WTC11 (cell line): Measurements from ENCODE around the gene SEC24B. TPM values are rescaled to one million over a fixed set of nuclear protein-coding genes. Genes with fewer than 3 reads are reported as not detected.

ENCODE experiments used
- ATAC-seq: fragments of 200-7000 bp; cut with Tn5 transposase; 2 replicates; pipeline ENCODE4 v1.10.0; 2021; ENCODE audit warnings: mild to moderate bottlenecking, moderate library complexity
- CTCF ChIA-PET: fragments of 300-600 bp; sonication (Branson Sonifier 250); formaldehyde crosslinking; loops from one replicate; lab custom pipeline; 2021; ENCODE audit warnings: antibody characterized with exemption; lab: Charles Lee
- POLR2A ChIA-PET: fragments of 350-600 bp; sonication (Branson Sonifier 250); formaldehyde crosslinking; loops from one replicate; lab custom pipeline; 2021; ENCODE audit warnings: antibody characterized with exemption; lab: Charles Lee
- DNase-seq: peaks from one replicate; pipeline ENCODE4 v3.0.0; 2021; ENCODE audit warnings: low spot score
- H3K27ac Mint-ChIP-seq: 2 replicates; pipeline ENCODE4 v1.8.0; 2021; ENCODE audit warnings: mixed read lengths
- H3K27me3 Mint-ChIP-seq: 2 replicates; pipeline ENCODE4 v1.8.0; 2021; ENCODE audit warnings: low read depth, mild to moderate bottlenecking, moderate library complexity, mixed read lengths
- H3K36me3 Mint-ChIP-seq: 2 replicates; pipeline ENCODE4 v1.8.0; 2021; ENCODE audit warnings: mixed read lengths
- H3K4me1 Mint-ChIP-seq: 2 replicates; pipeline ENCODE4 v1.8.0; 2022; ENCODE audit warnings: mixed read lengths
- H3K4me3 Mint-ChIP-seq: 2 replicates; pipeline ENCODE4 v1.8.0; 2021; ENCODE audit warnings: mild to moderate bottlenecking, moderate library complexity, mixed read lengths
- H3K9me3 Mint-ChIP-seq: 2 replicates; pipeline ENCODE4 v1.8.0; 2021; ENCODE audit warnings: mixed read lengths
- CREM ChIP-seq: sonication (generic); formaldehyde crosslinking; IDR thresholded peaks from 2 replicates; pipeline ENCODE4 v1.8.1; 2022; ENCODE audit warnings: mild to moderate bottlenecking, missing genetic modification reagents, moderate library complexity
- GTF2I ChIP-seq: fragments of 250-450 bp; sonication (Bioruptor Pico); conservative IDR thresholded peaks from 2 replicates; pipeline ENCODE4 v1.4.0; 2021; ENCODE audit warnings: mild to moderate bottlenecking
- IRF2 ChIP-seq: sonication (generic); formaldehyde crosslinking; IDR thresholded peaks from 2 replicates; pipeline ENCODE4 v1.8.0; 2022; ENCODE audit warnings: low read depth, missing genetic modification reagents, borderline replicate concordance
- MYBL2 ChIP-seq: sonication (generic); formaldehyde crosslinking; IDR thresholded peaks from 2 replicates; pipeline ENCODE4 v1.8.1; 2023; ENCODE audit warnings: mild to moderate bottlenecking, moderate library complexity, missing genetic modification reagents
- NR2C2 ChIP-seq: sonication (generic); formaldehyde crosslinking; IDR thresholded peaks from 2 replicates; pipeline ENCODE4 v1.8.0; 2022; ENCODE audit warnings: mild to moderate bottlenecking, missing genetic modification reagents
- SMAD3 ChIP-seq: sonication (generic); formaldehyde crosslinking; IDR thresholded peaks from 2 replicates; pipeline ENCODE4 v1.8.0; 2022; ENCODE audit warnings: missing genetic modification reagents, mild to moderate bottlenecking, borderline replicate concordance
- ZNF138 ChIP-seq: sonication (generic); formaldehyde crosslinking; conservative IDR thresholded peaks from 2 replicates; pipeline ENCODE4 v1.8.1; 2022; ENCODE audit warnings: mild to moderate bottlenecking, moderate library complexity, missing genetic modification reagents
- ZNF396 ChIP-seq: fragments of 250-450 bp; sonication (Bioruptor Pico); IDR thresholded peaks from 2 replicates; pipeline ENCODE4 v1.8.0; 2021; ENCODE audit warnings: mild to moderate bottlenecking, moderate library complexity, borderline replicate concordance
- ZNF423 ChIP-seq: fragments of 250-450 bp; sonication (Bioruptor Pico); IDR thresholded peaks from 2 replicates; pipeline ENCODE4 v2.1.2; 2022; ENCODE audit warnings: mild to moderate bottlenecking, moderate library complexity
- total RNA-seq: library from RNA; stranded (reverse); gene quantifications from 3 replicates; pipeline ENCODE4 v1.2.3, GENCODE V29; 2021
- TF ChIP-seq, protein P1 (sequence below): sonication (generic); formaldehyde crosslinking; IDR thresholded peaks from 2 replicates; pipeline ENCODE4 v1.8.1; 2022; ENCODE audit warnings: low read depth, missing genetic modification reagents, borderline replicate concordance
- TF ChIP-seq, protein P2 (sequence below): sonication (generic); formaldehyde crosslinking; IDR thresholded peaks from 2 replicates; pipeline ENCODE4 v1.8.1; 2022; ENCODE audit warnings: missing genetic modification reagents, borderline replicate concordance
- TF ChIP-seq, protein P3 (sequence below): sonication (generic); formaldehyde crosslinking; IDR thresholded peaks from 2 replicates; pipeline ENCODE4 v1.8.1; 2023; ENCODE audit warnings: mild to moderate bottlenecking, missing genetic modification reagents, borderline replicate concordance
- TF ChIP-seq, protein P4 (sequence below): sonication (generic); formaldehyde crosslinking; IDR thresholded peaks from 2 replicates; pipeline ENCODE4 v1.8.1; 2023; ENCODE audit warnings: mild to moderate bottlenecking, missing genetic modification reagents, moderate library complexity
- TF ChIP-seq, protein P5 (sequence below): fragments of 250-450 bp; sonication (Bioruptor Pico); IDR thresholded peaks from 2 replicates; pipeline ENCODE4 v1.9.0; 2021; ENCODE audit warnings: moderate library complexity, mild to moderate bottlenecking, inconsistent platforms, borderline replicate concordance
- TF ChIP-seq, protein P6 (sequence below): sonication (generic); formaldehyde crosslinking; IDR thresholded peaks from 2 replicates; pipeline ENCODE4 v1.8.0; 2022; ENCODE audit warnings: mild to moderate bottlenecking, missing genetic modification reagents
- TF ChIP-seq, protein P7 (sequence below): sonication (generic); formaldehyde crosslinking; IDR thresholded peaks from 2 replicates; pipeline ENCODE4 v1.8.1; 2022; ENCODE audit warnings: mild to moderate bottlenecking, missing genetic modification reagents, moderate library complexity, borderline replicate concordance
- TF ChIP-seq, protein P8 (sequence below): sonication (generic); formaldehyde crosslinking; IDR thresholded peaks from 2 replicates; pipeline ENCODE4 v1.8.0; 2022; ENCODE audit warnings: mild to moderate bottlenecking, missing genetic modification reagents
- TF ChIP-seq, protein P9 (sequence below): sonication (generic); formaldehyde crosslinking; IDR thresholded peaks from 2 replicates; pipeline ENCODE4 v1.8.0; 2023; ENCODE audit warnings: missing genetic modification reagents, mild to moderate bottlenecking, borderline replicate concordance

SEC24B gene
- total RNA-seq, 1 experiment from 2014 or later: 24.0 TPM

DNA sequence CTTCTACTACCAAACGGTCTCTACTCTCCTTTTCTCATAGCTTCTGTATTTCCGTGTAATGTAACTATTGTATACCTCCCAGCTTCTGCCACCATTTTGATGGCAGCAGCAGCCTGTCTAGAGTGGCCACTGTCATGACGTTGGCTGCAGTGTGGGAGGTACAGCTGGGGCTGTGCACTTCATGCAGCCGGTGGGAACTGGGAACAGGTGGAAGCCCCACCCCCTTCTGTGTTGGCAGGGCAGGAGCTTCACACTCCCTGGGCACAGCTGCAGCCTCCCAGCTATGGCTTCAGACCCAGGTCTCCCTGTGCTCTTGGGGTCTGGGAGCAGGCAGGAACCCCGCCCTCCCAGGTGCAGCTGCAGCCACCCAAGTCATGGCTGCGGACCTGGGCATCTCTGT is 49.8 kb upstream of the SEC24B start (continued):
- TF ChIP-seq, protein P1, sequence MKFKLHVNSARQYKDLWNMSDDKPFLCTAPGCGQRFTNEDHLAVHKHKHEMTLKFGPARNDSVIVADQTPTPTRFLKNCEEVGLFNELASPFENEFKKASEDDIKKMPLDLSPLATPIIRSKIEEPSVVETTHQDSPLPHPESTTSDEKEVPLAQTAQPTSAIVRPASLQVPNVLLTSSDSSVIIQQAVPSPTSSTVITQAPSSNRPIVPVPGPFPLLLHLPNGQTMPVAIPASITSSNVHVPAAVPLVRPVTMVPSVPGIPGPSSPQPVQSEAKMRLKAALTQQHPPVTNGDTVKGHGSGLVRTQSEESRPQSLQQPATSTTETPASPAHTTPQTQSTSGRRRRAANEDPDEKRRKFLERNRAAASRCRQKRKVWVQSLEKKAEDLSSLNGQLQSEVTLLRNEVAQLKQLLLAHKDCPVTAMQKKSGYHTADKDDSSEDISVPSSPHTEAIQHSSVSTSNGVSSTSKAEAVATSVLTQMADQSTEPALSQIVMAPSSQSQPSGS: no peak
- TF ChIP-seq, protein P2, sequence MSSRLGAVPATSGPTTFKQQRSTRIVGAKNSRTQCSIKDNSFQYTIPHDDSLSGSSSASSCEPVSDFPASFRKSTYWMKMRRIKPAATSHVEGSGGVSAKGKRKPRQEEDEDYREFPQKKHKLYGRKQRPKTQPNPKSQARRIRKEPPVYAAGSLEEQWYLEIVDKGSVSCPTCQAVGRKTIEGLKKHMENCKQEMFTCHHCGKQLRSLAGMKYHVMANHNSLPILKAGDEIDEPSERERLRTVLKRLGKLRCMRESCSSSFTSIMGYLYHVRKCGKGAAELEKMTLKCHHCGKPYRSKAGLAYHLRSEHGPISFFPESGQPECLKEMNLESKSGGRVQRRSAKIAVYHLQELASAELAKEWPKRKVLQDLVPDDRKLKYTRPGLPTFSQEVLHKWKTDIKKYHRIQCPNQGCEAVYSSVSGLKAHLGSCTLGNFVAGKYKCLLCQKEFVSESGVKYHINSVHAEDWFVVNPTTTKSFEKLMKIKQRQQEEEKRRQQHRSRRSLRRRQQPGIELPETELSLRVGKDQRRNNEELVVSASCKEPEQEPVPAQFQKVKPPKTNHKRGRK: no peak
- TF ChIP-seq, protein P3, sequence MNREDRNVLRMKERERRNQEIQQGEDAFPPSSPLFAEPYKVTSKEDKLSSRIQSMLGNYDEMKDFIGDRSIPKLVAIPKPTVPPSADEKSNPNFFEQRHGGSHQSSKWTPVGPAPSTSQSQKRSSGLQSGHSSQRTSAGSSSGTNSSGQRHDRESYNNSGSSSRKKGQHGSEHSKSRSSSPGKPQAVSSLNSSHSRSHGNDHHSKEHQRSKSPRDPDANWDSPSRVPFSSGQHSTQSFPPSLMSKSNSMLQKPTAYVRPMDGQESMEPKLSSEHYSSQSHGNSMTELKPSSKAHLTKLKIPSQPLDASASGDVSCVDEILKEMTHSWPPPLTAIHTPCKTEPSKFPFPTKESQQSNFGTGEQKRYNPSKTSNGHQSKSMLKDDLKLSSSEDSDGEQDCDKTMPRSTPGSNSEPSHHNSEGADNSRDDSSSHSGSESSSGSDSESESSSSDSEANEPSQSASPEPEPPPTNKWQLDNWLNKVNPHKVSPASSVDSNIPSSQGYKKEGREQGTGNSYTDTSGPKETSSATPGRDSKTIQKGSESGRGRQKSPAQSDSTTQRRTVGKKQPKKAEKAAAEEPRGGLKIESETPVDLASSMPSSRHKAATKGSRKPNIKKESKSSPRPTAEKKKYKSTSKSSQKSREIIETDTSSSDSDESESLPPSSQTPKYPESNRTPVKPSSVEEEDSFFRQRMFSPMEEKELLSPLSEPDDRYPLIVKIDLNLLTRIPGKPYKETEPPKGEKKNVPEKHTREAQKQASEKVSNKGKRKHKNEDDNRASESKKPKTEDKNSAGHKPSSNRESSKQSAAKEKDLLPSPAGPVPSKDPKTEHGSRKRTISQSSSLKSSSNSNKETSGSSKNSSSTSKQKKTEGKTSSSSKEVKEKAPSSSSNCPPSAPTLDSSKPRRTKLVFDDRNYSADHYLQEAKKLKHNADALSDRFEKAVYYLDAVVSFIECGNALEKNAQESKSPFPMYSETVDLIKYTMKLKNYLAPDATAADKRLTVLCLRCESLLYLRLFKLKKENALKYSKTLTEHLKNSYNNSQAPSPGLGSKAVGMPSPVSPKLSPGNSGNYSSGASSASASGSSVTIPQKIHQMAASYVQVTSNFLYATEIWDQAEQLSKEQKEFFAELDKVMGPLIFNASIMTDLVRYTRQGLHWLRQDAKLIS (CRISPR knock-in tag): no peak
- TF ChIP-seq ZNF138 (CRISPR knock-in tag): no peak
- no peak for TF ChIP-seq ZNF396 (CRISPR knock-in tag)
- TF ChIP-seq, protein P4, sequence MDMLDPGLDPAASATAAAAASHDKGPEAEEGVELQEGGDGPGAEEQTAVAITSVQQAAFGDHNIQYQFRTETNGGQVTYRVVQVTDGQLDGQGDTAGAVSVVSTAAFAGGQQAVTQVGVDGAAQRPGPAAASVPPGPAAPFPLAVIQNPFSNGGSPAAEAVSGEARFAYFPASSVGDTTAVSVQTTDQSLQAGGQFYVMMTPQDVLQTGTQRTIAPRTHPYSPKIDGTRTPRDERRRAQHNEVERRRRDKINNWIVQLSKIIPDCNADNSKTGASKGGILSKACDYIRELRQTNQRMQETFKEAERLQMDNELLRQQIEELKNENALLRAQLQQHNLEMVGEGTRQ (CRISPR knock-in tag): no peak
- TF ChIP-seq ZNF423: no peak
- no peak for TF ChIP-seq CREM (CRISPR knock-in tag)
- TF ChIP-seq, protein P5, sequence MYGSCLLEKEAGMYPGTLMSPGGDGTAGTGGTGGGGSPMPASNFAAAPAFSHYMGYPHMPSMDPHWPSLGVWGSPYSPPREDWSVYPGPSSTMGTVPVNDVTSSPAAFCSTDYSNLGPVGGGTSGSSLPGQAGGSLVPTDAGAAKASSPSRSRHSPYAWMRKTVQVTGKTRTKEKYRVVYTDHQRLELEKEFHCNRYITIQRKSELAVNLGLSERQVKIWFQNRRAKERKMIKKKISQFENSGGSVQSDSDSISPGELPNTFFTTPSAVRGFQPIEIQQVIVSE (CRISPR knock-in tag): no peak
- no peak for TF ChIP-seq GTF2I (CRISPR knock-in tag)
- TF ChIP-seq SMAD3 (CRISPR knock-in tag): no peak
- TF ChIP-seq MYBL2 (CRISPR knock-in tag): no peak

DNA sequence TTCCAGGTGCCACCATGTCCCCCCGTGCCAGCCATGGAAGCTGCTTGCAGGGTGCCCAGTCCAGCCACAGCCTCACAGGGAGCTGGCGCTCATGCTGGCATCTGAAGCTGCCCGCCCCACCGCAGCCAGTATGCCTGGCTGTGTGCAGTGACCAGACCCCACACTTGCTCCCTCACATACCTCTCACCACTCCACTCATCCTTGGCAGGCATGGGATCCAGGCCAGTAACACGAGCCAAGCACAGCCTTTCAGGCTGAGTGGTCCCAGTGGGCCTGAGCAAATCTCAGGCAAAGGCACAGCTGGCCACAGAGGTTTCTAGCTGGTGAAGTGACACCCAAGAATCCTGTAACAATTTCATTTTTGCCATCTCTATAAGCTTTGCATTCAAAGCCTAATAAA is 48.4 kb upstream of the SEC24B start:
- Mint-ChIP-seq H3K4me1 (peaks cover 35% of the 10 kb centered on the region), H3K4me3 (no peak overlapping the region), H3K27me3 (no peaks in the 10 kb centered on the region), H3K27ac (0 out of 2 replicates have a peak overlapping the region, but pooled peaks have one; percentile 69), H3K9me3 (no peaks in the 10 kb centered on the region), H3K36me3 (no peaks in the 10 kb centered on the region)
- POLR2A ChIA-PET: interaction anchor here (0.6 kb wide), 1 partner anchor 1280 kb away, joined by 5 read pairs; no protein-coding TSS in a partner anchor
- ATAC-seq (no peak), DNase-seq (no peak)
- CTCF ChIA-PET: no interaction called here
- TF ChIP-seq, protein P6, sequence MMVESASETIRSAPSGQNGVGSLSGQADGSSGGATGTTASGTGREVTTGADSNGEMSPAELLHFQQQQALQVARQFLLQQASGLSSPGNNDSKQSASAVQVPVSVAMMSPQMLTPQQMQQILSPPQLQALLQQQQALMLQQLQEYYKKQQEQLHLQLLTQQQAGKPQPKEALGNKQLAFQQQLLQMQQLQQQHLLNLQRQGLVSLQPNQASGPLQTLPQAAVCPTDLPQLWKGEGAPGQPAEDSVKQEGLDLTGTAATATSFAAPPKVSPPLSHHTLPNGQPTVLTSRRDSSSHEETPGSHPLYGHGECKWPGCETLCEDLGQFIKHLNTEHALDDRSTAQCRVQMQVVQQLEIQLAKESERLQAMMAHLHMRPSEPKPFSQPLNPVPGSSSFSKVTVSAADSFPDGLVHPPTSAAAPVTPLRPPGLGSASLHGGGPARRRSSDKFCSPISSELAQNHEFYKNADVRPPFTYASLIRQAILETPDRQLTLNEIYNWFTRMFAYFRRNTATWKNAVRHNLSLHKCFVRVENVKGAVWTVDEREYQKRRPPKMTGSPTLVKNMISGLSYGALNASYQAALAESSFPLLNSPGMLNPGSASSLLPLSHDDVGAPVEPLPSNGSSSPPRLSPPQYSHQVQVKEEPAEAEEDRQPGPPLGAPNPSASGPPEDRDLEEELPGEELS (CRISPR knock-in tag): no peak
- TF ChIP-seq, protein P7, sequence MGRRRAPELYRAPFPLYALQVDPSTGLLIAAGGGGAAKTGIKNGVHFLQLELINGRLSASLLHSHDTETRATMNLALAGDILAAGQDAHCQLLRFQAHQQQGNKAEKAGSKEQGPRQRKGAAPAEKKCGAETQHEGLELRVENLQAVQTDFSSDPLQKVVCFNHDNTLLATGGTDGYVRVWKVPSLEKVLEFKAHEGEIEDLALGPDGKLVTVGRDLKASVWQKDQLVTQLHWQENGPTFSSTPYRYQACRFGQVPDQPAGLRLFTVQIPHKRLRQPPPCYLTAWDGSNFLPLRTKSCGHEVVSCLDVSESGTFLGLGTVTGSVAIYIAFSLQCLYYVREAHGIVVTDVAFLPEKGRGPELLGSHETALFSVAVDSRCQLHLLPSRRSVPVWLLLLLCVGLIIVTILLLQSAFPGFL: no peak
- TF ChIP-seq IRF2 (CRISPR knock-in tag): no peak
- TF ChIP-seq, protein P8, sequence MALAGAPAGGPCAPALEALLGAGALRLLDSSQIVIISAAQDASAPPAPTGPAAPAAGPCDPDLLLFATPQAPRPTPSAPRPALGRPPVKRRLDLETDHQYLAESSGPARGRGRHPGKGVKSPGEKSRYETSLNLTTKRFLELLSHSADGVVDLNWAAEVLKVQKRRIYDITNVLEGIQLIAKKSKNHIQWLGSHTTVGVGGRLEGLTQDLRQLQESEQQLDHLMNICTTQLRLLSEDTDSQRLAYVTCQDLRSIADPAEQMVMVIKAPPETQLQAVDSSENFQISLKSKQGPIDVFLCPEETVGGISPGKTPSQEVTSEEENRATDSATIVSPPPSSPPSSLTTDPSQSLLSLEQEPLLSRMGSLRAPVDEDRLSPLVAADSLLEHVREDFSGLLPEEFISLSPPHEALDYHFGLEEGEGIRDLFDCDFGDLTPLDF (CRISPR knock-in tag): no peak
- no peak for TF ChIP-seq NR2C2 (CRISPR knock-in tag)
- TF ChIP-seq, protein P9, sequence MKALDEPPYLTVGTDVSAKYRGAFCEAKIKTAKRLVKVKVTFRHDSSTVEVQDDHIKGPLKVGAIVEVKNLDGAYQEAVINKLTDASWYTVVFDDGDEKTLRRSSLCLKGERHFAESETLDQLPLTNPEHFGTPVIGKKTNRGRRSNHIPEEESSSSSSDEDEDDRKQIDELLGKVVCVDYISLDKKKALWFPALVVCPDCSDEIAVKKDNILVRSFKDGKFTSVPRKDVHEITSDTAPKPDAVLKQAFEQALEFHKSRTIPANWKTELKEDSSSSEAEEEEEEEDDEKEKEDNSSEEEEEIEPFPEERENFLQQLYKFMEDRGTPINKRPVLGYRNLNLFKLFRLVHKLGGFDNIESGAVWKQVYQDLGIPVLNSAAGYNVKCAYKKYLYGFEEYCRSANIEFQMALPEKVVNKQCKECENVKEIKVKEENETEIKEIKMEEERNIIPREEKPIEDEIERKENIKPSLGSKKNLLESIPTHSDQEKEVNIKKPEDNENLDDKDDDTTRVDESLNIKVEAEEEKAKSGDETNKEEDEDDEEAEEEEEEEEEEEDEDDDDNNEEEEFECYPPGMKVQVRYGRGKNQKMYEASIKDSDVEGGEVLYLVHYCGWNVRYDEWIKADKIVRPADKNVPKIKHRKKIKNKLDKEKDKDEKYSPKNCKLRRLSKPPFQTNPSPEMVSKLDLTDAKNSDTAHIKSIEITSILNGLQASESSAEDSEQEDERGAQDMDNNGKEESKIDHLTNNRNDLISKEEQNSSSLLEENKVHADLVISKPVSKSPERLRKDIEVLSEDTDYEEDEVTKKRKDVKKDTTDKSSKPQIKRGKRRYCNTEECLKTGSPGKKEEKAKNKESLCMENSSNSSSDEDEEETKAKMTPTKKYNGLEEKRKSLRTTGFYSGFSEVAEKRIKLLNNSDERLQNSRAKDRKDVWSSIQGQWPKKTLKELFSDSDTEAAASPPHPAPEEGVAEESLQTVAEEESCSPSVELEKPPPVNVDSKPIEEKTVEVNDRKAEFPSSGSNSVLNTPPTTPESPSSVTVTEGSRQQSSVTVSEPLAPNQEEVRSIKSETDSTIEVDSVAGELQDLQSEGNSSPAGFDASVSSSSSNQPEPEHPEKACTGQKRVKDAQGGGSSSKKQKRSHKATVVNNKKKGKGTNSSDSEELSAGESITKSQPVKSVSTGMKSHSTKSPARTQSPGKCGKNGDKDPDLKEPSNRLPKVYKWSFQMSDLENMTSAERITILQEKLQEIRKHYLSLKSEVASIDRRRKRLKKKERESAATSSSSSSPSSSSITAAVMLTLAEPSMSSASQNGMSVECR: no peak
